HG02588 (cell line): ENCODE measurements around the gene UBA5.
"Not testable (repeated sequence)": the region's sequence is repeated elsewhere in the genome, so short reads cannot be mapped to it uniquely, and the experiment has no call there.

Experiments
- ATAC-seq: cut with Tn5 transposase; IDR thresholded peaks from one replicate; pipeline ENCODE4 v1.9.1; 2021; ENCODE audit warnings: mild to moderate bottlenecking, moderate library complexity; ENCODE audit not compliant: unreplicated experiment

Gene UBA5

GRCh38 chr3:132660052-132660810, at the start of gene UBA5:
Gene UBA5 (plus strand): TSS chr3:132660329. CDS start chr3:132660538, 209 bp downstream.
- peak; percentile 74 for ATAC-seq

- not testable (repeated sequence) for ATAC-seq
Observed at GRCh38 chr3:132615301-132615700, 44.8 kb upstream of the UBA5 start.

GRCh38 chr3:132615881-132616280, 44.2 kb upstream of the UBA5 start:
- no peak for ATAC-seq

DNA sequence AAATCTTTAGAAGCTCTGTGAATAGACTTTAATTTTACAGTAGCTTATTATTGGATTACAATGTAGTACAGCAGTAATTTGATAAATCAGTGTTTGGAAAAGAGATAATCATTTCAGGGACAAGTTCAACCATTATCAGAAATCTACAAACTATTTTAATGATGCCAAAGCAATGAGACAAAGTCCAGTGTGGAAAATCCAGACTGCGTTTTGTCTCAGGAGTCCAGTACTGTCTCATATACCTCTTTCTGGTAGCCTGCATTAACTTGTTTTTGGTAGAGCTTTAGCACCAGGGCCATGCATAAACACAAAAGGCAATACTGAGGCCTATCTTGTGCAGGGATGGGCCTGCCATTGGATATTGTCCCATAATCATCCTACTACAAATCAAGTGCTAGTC, 43.3 kb upstream of the UBA5 start:
- ATAC-seq = no peak

- no peak for ATAC-seq
Observed at GRCh38 chr3:132622148-132622547, 38.0 kb upstream of the UBA5 start.

DNA sequence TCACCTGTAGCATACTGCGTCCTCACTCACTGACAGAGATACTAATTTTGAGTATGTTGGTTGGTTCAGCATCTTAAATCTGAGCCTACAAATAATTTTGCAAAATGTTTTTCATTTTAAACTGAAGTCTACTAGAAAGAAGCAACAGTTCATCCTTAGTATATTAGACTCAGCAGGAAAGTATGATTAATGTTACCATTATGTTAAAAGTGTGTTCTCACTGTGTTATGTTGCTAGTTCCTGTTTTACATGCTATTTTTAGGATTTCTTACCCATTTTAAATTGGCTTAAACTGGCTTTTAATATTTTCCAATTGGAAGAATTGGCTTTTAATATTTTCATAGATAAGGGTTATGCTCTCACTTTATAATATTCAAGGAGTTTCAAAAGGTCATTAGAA, 37.4 kb upstream of the UBA5 start:
- no peak for ATAC-seq

GRCh38 chr3:132623646-132624045, 36.5 kb upstream of the UBA5 start:
- no peak for ATAC-seq

GRCh38 chr3:132624790-132625189, 35.3 kb upstream of the UBA5 start:
- ATAC-seq = no peak

DNA sequence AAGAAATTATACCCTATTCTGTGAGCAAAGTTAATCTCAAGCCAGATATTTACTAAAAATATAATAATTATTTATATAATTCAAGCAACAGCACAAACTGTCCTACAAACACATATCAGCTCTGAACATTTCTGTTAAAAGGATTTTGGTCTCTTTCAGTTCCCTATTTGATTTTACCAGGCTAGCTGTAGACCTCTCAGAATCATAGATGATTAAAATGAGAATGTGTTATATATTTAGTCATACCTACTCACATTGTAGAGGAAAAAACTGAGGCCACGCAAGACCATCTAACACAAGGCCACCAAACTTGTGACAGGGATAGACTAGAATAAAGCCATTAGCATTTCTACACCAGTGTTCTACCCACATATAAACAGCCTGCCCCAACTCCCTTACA, 34.5 kb upstream of the UBA5 start:
- ATAC-seq = no peak

DNA sequence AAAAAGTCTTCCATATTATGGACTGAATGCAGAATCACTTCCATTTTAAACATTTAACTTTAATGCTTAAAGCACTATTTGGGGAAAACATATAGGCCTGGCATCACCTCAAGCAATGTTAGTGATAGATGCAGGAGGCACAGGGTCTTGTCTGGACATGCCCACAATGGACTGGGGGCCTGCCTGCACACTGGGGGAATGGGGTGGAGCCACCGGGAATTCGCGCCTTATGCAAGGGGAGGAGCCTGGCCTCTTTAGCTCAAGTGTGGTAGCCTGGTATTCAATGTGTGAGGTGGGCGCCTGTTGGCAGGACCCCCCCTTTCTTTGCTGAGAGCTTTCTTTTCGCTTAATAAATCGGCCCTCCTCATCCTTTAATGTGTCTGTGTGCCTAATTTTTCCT, 33.2 kb upstream of the UBA5 start:
- ATAC-seq = no peak

DNA sequence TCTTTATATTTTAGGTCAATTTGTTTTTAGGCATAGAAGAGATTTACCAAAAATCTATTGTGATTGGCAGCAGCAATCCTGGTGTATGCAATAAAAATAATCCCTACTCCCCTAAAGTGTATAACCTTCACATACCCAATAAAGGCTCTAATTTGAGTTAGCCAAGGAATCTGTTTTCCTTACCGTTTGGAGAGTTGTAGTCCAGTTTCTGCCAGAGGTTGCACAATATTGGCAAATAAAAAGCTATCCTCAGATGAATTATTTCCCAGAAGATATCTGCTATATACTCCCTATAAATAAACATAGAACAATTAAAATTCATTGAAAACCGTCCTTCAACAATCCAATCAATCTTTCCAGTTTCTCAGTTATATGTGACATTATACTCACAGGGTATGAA, 32.0 kb upstream of the UBA5 start:
- ATAC-seq = no peak

- no peak for ATAC-seq
Observed at GRCh38 chr3:132629928-132630327, 30.2 kb upstream of the UBA5 start.

- ATAC-seq = no peak
Observed at GRCh38 chr3:132630612-132631011, 29.5 kb upstream of the UBA5 start.

GRCh38 chr3:132635052-132635451, 25.1 kb upstream of the UBA5 start:
- no peak for ATAC-seq

DNA sequence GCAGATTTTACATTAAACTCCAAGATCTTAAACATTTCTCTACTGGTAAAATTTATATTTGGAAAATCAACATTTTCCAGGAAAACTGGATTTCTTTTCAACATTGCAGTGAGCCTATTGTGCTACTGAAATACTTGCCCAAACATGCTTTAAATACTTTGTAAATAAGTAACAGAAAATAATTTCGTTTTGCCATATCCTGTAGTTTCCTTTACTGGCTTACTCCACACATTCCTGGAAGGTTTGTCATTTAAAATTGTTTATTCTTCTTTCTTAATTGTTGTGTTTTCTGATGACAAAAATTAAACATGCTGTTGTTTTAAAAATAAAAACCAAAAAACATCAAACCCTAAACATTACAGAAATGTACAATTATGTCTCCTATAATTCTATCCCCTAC, 22.5 kb upstream of the UBA5 start:
- ATAC-seq = no peak

DNA sequence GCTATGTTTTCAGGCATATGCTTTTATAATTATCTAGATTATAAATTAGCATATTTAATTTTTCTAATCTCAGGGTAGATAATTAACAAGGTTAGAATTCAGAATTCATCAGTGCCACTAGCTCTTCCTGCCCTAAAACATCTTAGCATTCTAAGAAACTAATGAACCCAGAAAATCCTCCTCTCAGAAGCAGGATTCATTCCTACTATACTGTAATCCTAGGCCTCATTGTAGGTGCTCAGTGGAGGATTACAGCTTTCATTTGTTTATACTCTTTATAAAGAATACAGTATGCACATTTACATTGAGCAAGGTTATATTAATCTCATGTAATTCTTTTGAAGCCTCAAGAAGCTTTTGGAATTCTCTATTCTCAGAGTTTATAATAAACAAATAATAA, 21.4 kb upstream of the UBA5 start:
- no peak for ATAC-seq

DNA sequence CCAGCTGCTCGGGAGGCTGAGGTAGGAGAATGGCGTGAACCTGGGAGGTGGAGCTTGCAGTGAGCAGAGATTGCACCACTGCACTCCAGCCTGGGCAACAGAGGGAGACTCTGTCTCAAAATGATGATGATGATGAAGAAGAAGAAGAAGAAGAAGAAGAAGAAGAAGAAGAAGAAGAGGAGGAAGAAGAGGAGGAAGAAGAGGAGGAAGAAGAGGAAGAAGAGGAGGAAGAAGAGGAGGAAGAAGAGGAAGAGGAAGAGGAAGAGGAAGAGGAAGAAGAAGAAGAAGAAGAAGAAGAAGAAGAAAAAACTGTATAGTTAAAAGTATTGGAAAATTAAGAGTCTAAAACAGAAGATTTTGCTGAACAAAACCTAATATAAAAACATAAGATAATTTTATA, 18.7 kb upstream of the UBA5 start:
- ATAC-seq = not testable (repeated sequence)

GRCh38 chr3:132641837-132642538, 18.1 kb upstream of the UBA5 start:
- no peak for ATAC-seq

GRCh38 chr3:132642539-132642847, 17.6 kb upstream of the UBA5 start:
- ATAC-seq = no peak

- ATAC-seq = no peak
Observed at GRCh38 chr3:132643366-132643765, 16.8 kb upstream of the UBA5 start.

- ATAC-seq = no peak
Observed at GRCh38 chr3:132645058-132645457, 15.1 kb upstream of the UBA5 start.

DNA sequence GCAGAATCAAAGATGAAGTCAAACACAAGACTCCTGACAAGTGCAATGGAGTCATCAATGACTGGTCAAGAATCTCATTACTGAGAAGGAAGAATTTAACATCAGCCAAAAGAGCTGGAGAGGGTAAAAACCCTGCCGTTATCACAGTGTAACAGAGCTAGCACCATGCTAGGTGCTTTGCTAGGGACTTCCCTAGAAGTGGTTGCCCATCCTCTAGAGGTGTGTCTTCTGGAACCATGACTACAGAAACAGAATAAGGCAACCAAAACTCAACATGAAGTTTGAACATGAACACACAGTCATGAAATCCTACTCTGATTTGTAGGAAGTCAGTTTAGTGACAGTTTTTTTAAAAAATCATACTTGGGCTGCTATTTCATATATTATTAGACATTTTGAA, 10.0 kb upstream of the UBA5 start:
- no peak for ATAC-seq
